Hepatocyte (in vitro differentiated cells): ENCODE results near the gene PDIA2. TPM values are rescaled to one million over a fixed set of nuclear protein-coding genes. Genes with fewer than 3 reads are reported as not detected.

Source experiments
- DNase-seq: peaks from one replicate; pipeline ENCODE4 v3.0.0-alpha.2; 2016; ENCODE audit warnings: low spot score
- H2AFZ ChIP-seq: fragments of 200-600 bp; sonication (generic); 2 replicates; pipeline ENCODE4 v1.6.0; 2016; ENCODE audit warnings: antibody characterized with exemption, mild to moderate bottlenecking
- H3K27ac ChIP-seq: fragments of 200-600 bp; sonication (generic); 2 replicates; pipeline ENCODE4 v1.5.1; 2016; ENCODE audit warnings: mild to moderate bottlenecking
- H3K27me3 ChIP-seq: fragments of 200-600 bp; sonication (generic); 2 replicates; pipeline ENCODE4 v1.6.1; 2016
- H3K36me3 ChIP-seq: fragments of 200-600 bp; sonication (generic); replicated peaks from 2 replicates; pipeline ENCODE4 v1.5.1; 2016; ENCODE audit warnings: low read depth; ENCODE audit not compliant: insufficient read depth
- H3K4me1 ChIP-seq: fragments of 200-600 bp; sonication (generic); 2 replicates; pipeline ENCODE4 v1.5.1; 2016; ENCODE audit warnings: mild to moderate bottlenecking, moderate library complexity; ENCODE audit not compliant: insufficient read depth
- H3K4me2 ChIP-seq: fragments of 200-600 bp; sonication (generic); 2 replicates; pipeline ENCODE4 v1.6.0; 2016
- H3K4me3 ChIP-seq: fragments of 200-600 bp; sonication (generic); 2 replicates; pipeline ENCODE4 v1.5.1; 2016; ENCODE audit warnings: mild to moderate bottlenecking
- H3K79me2 ChIP-seq: fragments of 200-600 bp; sonication (generic); 2 replicates; pipeline ENCODE4 v1.6.0; 2017; ENCODE audit warnings: mild to moderate bottlenecking
- H3K9me2 ChIP-seq: fragments of 200-600 bp; sonication (generic); replicated peaks from 2 replicates; pipeline ENCODE4 v1.6.0; 2017; ENCODE audit warnings: mild to moderate bottlenecking; ENCODE audit not compliant: insufficient read depth
- H3K9me3 ChIP-seq: fragments of 200-600 bp; sonication (generic); 2 replicates; pipeline ENCODE4 v1.5.1; 2016; ENCODE audit warnings: low read depth, mild to moderate bottlenecking
- H4K20me1 ChIP-seq: fragments of 200-600 bp; sonication (generic); 2 replicates; pipeline ENCODE4 v1.6.0; 2016; ENCODE audit warnings: mild to moderate bottlenecking; ENCODE audit not compliant: insufficient read depth, poor library complexity, severe bottlenecking
- EZH2 ChIP-seq: fragments of 200-600 bp; sonication (generic); IDR thresholded peaks from 2 replicates; pipeline ENCODE4 v1.6.1; 2016; ENCODE audit warnings: antibody characterized with exemption, mild to moderate bottlenecking, borderline replicate concordance
- EZH2phosphoT487 ChIP-seq: fragments of 200-600 bp; sonication (generic); IDR thresholded peaks from one replicate; pipeline ENCODE4 v1.6.1; 2018; ENCODE audit warnings: antibody characterized with exemption, mild to moderate bottlenecking, low read depth, moderate library complexity; ENCODE audit not compliant: unreplicated experiment, severe bottlenecking
- WGBS: methylation state at CpG from one replicate; pipeline ENCODE4 v1.1.6; 2016; ENCODE audit warnings: low lambda C conversion rate; ENCODE audit errors: missing lambda C conversion rate; 5-methylcytosine and 5-hydroxymethylcytosine counted together
- polyA plus RNA-seq: library from polyadenylated mRNA; unstranded; fragments of >200 nt; fragmentation: Nextera tagmentation; extraction: Ambion mirVana; gene quantifications from 2 replicates; pipeline ENCODE4 v1.2.1, GENCODE V29; 2016
- total RNA-seq: library from RNA; depleted of rRNA; stranded (reverse); fragments of >200 nt; gene quantifications from 2 replicates; pipeline ENCODE4 v1.2.3, GENCODE V29; 2014
- TF ChIP-seq, protein P1 (sequence below): fragments of 200-600 bp; sonication (generic); IDR thresholded peaks from 2 replicates; pipeline ENCODE4 v1.5.1; 2016; ENCODE audit warnings: antibody characterized with exemption, mild to moderate bottlenecking; ENCODE audit not compliant: poor library complexity

The PDIA2 gene
- total and polyA plus RNA-seq, 2 experiments from 2014 or later: 0.47 TPM; not detected in 1

DNA sequence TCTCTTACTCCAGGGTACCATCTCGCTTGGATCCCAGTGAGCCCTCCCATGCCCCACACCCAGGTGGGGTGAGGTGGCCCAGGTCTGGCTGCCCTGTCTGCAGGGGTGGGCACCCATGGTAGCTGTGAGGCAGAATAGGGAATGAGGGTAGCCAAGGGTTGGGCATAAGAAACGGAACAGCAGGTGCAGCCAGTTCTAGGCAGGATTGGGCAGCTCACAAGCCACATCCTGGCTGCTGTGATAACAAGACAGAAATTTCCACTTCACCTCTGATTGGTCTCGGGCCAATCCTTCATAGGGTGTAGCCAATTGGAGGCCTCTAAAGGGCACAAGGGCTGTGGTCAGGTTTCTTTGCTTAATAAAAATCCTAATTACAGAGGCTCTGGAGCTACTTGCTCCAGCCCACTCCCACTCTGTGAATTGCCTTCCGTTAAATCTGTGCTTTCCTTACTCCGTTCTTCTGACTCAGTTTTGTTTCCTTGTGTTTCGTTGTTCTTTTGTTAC lies 4.0 kb upstream of the PDIA2 start:
- Histone ChIP-seq H3K4me3 (no peak overlapping the region), H3K4me2 (no peak overlapping the region), H4K20me1 (no peaks in the 10 kb centered on the region), H3K27me3 (peaks cover 55% of the 10 kb centered on the region), H3K9me2 (no peaks in the 10 kb centered on the region), H3K9me3 (no peaks in the 10 kb centered on the region), H3K27ac (no peak overlapping the region), H3K36me3 (no peaks in the 10 kb centered on the region), H3K79me2 (no peaks in the 10 kb centered on the region), H2AFZ (no peak overlapping the region), H3K4me1 (peaks cover 6% of the 10 kb centered on the region)
- TF ChIP-seq EZH2phosphoT487 (no peak), EZH2 (no peak)
- TF ChIP-seq, protein P1, sequence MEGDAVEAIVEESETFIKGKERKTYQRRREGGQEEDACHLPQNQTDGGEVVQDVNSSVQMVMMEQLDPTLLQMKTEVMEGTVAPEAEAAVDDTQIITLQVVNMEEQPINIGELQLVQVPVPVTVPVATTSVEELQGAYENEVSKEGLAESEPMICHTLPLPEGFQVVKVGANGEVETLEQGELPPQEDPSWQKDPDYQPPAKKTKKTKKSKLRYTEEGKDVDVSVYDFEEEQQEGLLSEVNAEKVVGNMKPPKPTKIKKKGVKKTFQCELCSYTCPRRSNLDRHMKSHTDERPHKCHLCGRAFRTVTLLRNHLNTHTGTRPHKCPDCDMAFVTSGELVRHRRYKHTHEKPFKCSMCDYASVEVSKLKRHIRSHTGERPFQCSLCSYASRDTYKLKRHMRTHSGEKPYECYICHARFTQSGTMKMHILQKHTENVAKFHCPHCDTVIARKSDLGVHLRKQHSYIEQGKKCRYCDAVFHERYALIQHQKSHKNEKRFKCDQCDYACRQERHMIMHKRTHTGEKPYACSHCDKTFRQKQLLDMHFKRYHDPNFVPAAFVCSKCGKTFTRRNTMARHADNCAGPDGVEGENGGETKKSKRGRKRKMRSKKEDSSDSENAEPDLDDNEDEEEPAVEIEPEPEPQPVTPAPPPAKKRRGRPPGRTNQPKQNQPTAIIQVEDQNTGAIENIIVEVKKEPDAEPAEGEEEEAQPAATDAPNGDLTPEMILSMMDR: no peak
- DNase-seq: no peak
- WGBS: 80% methylated on average over 6 of the region's 6 CpGs

DNA sequence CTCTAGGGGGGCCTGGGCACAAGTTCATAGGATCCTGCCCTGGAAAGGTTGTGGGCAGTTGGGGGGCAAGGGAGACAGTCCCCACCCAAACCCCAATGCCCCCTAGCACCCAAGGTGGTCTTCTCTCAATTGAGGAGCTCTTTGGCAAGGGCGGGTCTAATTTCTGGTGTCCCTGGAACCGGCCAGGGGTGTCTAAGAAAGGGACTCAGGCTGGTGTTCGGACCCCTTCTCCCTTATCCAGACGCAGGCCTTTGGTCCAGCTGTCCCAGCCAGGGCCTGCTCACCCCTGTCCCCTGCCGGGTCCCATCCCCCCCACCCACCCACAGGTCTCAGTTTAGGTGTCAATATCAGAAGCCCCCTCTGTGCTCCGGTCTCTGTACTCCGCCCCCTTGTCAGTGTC lies 3.4 kb upstream of the PDIA2 start:
- Histone ChIP-seq H3K27ac (no peak overlapping the region), H3K36me3 (no peaks in the 10 kb centered on the region)
- WGBS: 80% methylated on average over 7 of the region's 7 CpGs

DNA sequence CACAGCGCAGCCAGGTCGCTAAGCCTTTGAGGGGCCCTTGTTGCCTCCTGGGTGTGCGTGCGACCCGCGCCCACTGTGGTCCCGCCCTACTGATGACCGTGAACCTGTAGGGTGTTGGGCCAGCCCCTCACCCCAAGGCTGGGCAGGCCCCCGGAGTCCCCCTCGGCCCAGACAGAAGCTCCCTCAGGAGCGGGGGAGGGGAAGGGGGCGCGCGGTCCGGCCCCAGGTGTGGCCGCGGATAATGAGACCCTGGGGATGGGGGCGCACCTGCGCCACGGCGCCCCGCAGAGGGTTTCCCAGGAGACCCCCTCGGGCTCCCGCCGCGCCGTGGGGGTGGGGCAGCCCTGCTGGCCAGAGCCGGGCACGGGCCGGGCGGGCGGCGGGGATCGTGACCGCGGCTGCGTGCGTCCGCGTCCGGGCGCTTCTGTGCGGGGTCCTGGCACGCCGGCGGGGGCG lies 2.9 kb upstream of the PDIA2 start:
- Histone ChIP-seq H3K36me3 (no peaks in the 10 kb centered on the region), H3K4me1 (peaks cover 6% of the 10 kb centered on the region), H3K27me3 (peaks cover 44% of the 10 kb centered on the region), H3K27ac (no peak overlapping the region), H3K79me2 (no peaks in the 10 kb centered on the region), H3K4me3 (no peak overlapping the region), H3K9me3 (no peaks in the 10 kb centered on the region), H3K4me2 (peak overlapping the region; percentile 75), H2AFZ (no peak overlapping the region), H3K9me2 (no peaks in the 10 kb centered on the region), H4K20me1 (no peaks in the 10 kb centered on the region)
- no peak for DNase-seq
- TF ChIP-seq, protein P1: no peak
- TF ChIP-seq EZH2: no peak
- 34% methylated on average over 12 of the region's 47 CpGs for WGBS

More for the DNA sequence above, 3.4 kb upstream of the PDIA2 start:
- H3K9me2 ChIP-seq: no peaks in the 10 kb centered on the region
- H3K4me2 ChIP-seq: no peak overlapping the region
- no peaks in the 10 kb centered on the region for H3K79me2 ChIP-seq
- DNase-seq: no peak
- no peak for TF ChIP-seq EZH2
- TF ChIP-seq EZH2phosphoT487: no peak
- TF ChIP-seq, protein P1: no peak
- H3K4me3 ChIP-seq: no peak overlapping the region
- peaks cover 49% of the 10 kb centered on the region for H3K27me3 ChIP-seq
- no peak overlapping the region for H2AFZ ChIP-seq
- H3K4me1 ChIP-seq: peaks cover 6% of the 10 kb centered on the region
- H4K20me1 ChIP-seq: no peaks in the 10 kb centered on the region
- no peaks in the 10 kb centered on the region for H3K9me3 ChIP-seq

- H2AFZ ChIP-seq: no peak within 1 kb of the TSS
- no peak within 1 kb of the TSS for H3K27ac ChIP-seq
- H3K9me3 ChIP-seq: no peaks in the 10 kb centered on the region
- peak within 1 kb of the TSS; percentile 95 for H3K4me2 ChIP-seq
- H3K79me2 ChIP-seq: no peaks in the 10 kb centered on the region
- 1% methylated on average over 12 of the region's 54 CpGs for WGBS
- peaks cover 40% of the 10 kb centered on the region for H3K27me3 ChIP-seq
- DNase-seq: peak; percentile 53
- H4K20me1 ChIP-seq: no peaks in the 10 kb centered on the region
- peak within 1 kb of the TSS; percentile 55 for H3K4me3 ChIP-seq
- peaks cover 6% of the 10 kb centered on the region for H3K4me1 ChIP-seq
- peak; percentile 0 for TF ChIP-seq EZH2
- TF ChIP-seq, protein P1: no peak
- no peak for TF ChIP-seq EZH2phosphoT487
- no peaks in the 10 kb centered on the region for H3K36me3 ChIP-seq
- H3K9me2 ChIP-seq: no peaks in the 10 kb centered on the region
Observed at GRCh38 chr16:280552-280951, 2.4 kb upstream of the PDIA2 start, which contains the start of gene ARHGDIG. Gene ARHGDIG (plus strand): TSS chr16:280591. CDS start chr16:280681, 90 bp downstream.
